Measurements from ENCODE around the gene AIMP2.

GRCh38 chr7:6007386-6007785 is 1.7 kb upstream of the AIMP2 start:
- TF ChIP-seq, protein P1, sequence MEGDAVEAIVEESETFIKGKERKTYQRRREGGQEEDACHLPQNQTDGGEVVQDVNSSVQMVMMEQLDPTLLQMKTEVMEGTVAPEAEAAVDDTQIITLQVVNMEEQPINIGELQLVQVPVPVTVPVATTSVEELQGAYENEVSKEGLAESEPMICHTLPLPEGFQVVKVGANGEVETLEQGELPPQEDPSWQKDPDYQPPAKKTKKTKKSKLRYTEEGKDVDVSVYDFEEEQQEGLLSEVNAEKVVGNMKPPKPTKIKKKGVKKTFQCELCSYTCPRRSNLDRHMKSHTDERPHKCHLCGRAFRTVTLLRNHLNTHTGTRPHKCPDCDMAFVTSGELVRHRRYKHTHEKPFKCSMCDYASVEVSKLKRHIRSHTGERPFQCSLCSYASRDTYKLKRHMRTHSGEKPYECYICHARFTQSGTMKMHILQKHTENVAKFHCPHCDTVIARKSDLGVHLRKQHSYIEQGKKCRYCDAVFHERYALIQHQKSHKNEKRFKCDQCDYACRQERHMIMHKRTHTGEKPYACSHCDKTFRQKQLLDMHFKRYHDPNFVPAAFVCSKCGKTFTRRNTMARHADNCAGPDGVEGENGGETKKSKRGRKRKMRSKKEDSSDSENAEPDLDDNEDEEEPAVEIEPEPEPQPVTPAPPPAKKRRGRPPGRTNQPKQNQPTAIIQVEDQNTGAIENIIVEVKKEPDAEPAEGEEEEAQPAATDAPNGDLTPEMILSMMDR (IDR thresholded peaks at IDR 0.05): no peak
- TF ChIP-seq EZH2 (IDR thresholded peaks at IDR 0.05): no peak

All from neural progenitor cell (in vitro differentiated cells).